Liver (tissue), 9 donors: Measurements from ENCODE around the gene LILRA2. TPM values are rescaled to one million over a fixed set of nuclear protein-coding genes. Genes with fewer than 3 reads are reported as not detected.

Experiments used
- DNase-seq: peaks from one replicate; pipeline ENCODE4 v3.0.0-alpha.2; 2017; ENCODE audit warnings: low spot score
- H3K27ac ChIP-seq, 2 donors: one replicate each; pipeline ENCODE4 v1.7.0; 2013; ENCODE audit warnings: inconsistent platforms in 2 of 2, low read length in 2 of 2, control low read depth in 1 of 2, low read depth in 1 of 2, mild to moderate bottlenecking in 1 of 2
- H3K27me3 ChIP-seq, 4 donors: one replicate each; pipeline versions ENCODE4 v1.6.1 to v1.7.0; 2013; ENCODE audit warnings: low read length in 3 of 4, inconsistent platforms in 1 of 4, mild to moderate bottlenecking in 1 of 4, moderate library complexity in 1 of 4; ENCODE audit not compliant: control insufficient read depth in 4 of 4, insufficient read depth in 4 of 4
- H3K36me3 ChIP-seq, 4 donors: one replicate each; pipeline versions ENCODE4 v1.6.1 to v1.7.0; 2013; ENCODE audit warnings: low read length in 3 of 4, mild to moderate bottlenecking in 3 of 4, low read depth in 1 of 4, moderate library complexity in 1 of 4; ENCODE audit not compliant: control insufficient read depth in 4 of 4, insufficient read depth in 3 of 4
- H3K4me1 ChIP-seq, 4 donors: one replicate each; pipeline versions ENCODE4 v1.6.1 to v1.7.0; 2013; ENCODE audit warnings: low read length in 3 of 4, mild to moderate bottlenecking in 3 of 4, moderate library complexity in 1 of 4; ENCODE audit not compliant: control insufficient read depth in 4 of 4, insufficient read depth in 4 of 4
- H3K4me3 ChIP-seq, 3 donors: one replicate each; pipeline versions ENCODE4 v1.6.1 to v1.7.0; 2013; ENCODE audit warnings: low read length in 3 of 3, control low read depth in 1 of 3, low read depth in 1 of 3, mild to moderate bottlenecking in 1 of 3
- H3K9ac ChIP-seq, 2 donors: one replicate each; pipeline ENCODE4 v1.7.0; 2013; ENCODE audit warnings: low read length in 2 of 2, mild to moderate bottlenecking in 2 of 2, moderate library complexity in 2 of 2, control low read depth in 1 of 2, low read depth in 1 of 2
- H3K9me3 ChIP-seq, 4 donors: one replicate each; pipeline versions ENCODE4 v1.6.1 to v1.7.0; 2013; ENCODE audit warnings: low read length in 3 of 4; ENCODE audit not compliant: control insufficient read depth in 4 of 4
- EGR1 ChIP-seq, 2 donors: IDR thresholded peaks; 2 replicates each; pipeline ENCODE4 v1.6.1; 2016 to 2018; ENCODE audit warnings: antibody characterized with exemption in 2 of 2, low read depth in 2 of 2
- FOXA1 ChIP-seq: IDR thresholded peaks from 2 replicates; pipeline ENCODE4 v1.6.1; 2016; ENCODE audit warnings: antibody characterized with exemption
- GABPA ChIP-seq, 2 donors: IDR thresholded peaks in 1 of 2; conservative IDR thresholded peaks in 1 of 2; 2 replicates each; pipeline ENCODE4 v1.6.1; 2016; ENCODE audit warnings: antibody characterized with exemption in 2 of 2, mild to moderate bottlenecking in 1 of 2, moderate library complexity in 1 of 2
- HNF4A ChIP-seq, 2 donors: conservative IDR thresholded peaks; 2 replicates each; pipeline ENCODE4 v1.6.1; 2016; ENCODE audit warnings: antibody characterized with exemption in 2 of 2, mild to moderate bottlenecking in 2 of 2
- JUND ChIP-seq, 2 donors: IDR thresholded peaks; 2 replicates each; pipeline ENCODE4 v1.6.1; 2016; ENCODE audit warnings: antibody characterized with exemption in 2 of 2
- NR2F2 ChIP-seq: IDR thresholded peaks from 2 replicates; pipeline ENCODE4 v1.6.1; 2016; ENCODE audit warnings: antibody characterized with exemption
- RAD21 ChIP-seq, 2 donors: IDR thresholded peaks; 2 replicates each; pipeline ENCODE4 v1.6.1; 2016; ENCODE audit warnings: antibody characterized with exemption in 2 of 2, mild to moderate bottlenecking in 2 of 2
- RXRA ChIP-seq, 2 donors: IDR thresholded peaks; 2 replicates each; pipeline ENCODE4 v1.6.1; 2017 to 2018; ENCODE audit warnings: antibody characterized with exemption in 2 of 2, mild to moderate bottlenecking in 1 of 2
- SP1 ChIP-seq: IDR thresholded peaks from 2 replicates; pipeline ENCODE4 v1.6.1; 2018; ENCODE audit warnings: antibody characterized with exemption, mild to moderate bottlenecking
- YY1 ChIP-seq: IDR thresholded peaks from 2 replicates; pipeline ENCODE4 v1.6.1; 2016; ENCODE audit warnings: antibody characterized with exemption, mild to moderate bottlenecking
- WGBS: extraction: QIAGEN DNeasy Blood & Tissue Kit; methylation state at CpG from one replicate; pipeline ENCODE4 v1.1.7; 2013; 5-methylcytosine and 5-hydroxymethylcytosine counted together
- polyA plus RNA-seq, 2 donors: library from polyadenylated mRNA; stranded (reverse) in 1 of 2; unstranded in 1 of 2; fragments of 200-250 nt in 1 of 2; fragments of >200 nt in 1 of 2; fragmentation: Nextera tagmentation in 1 of 2; extraction: Ambion mirVana in 1 of 2; gene quantifications; one replicate each; pipeline versions ENCODE4 v1.2.1 to v1.2.3, GENCODE V29; 2013 to 2015
- total RNA-seq, 2 donors: library from RNA; depleted of rRNA; stranded (reverse); fragments of >200 nt; gene quantifications; one replicate each; pipeline ENCODE4 v1.2.3, GENCODE V29; 2014
- TF ChIP-seq, protein P1 (sequence below): IDR thresholded peaks from 2 replicates; pipeline ENCODE4 v1.6.1; 2016; ENCODE audit warnings: antibody characterized with exemption, mild to moderate bottlenecking
- TF ChIP-seq, protein P2 (sequence below): IDR thresholded peaks from 2 replicates; pipeline ENCODE4 v1.6.1; 2016; ENCODE audit warnings: antibody characterized with exemption
- TF ChIP-seq, protein P3 (sequence below): IDR thresholded peaks from 2 replicates; pipeline ENCODE4 v1.6.1; 2016; ENCODE audit warnings: antibody characterized with exemption
- TF ChIP-seq, protein P4 (sequence below): fragments of 150-350 bp; IDR thresholded peaks from 2 replicates; pipeline ENCODE4 v1.5.1; 2017; ENCODE audit warnings: improper control_type of control experiment, low read depth, low read length; ENCODE audit not compliant: missing input control
- TF ChIP-seq, protein P5 (sequence below): IDR thresholded peaks from 2 replicates; pipeline ENCODE4 v1.6.1; 2016; ENCODE audit warnings: antibody characterized with exemption
- donor health status: healthy.
- donor health status: healthy.
- donor health status: healthy.
- donor health status: healthy.
- donor health status: healthy.

Gene LILRA2
- total and polyA plus RNA-seq, 4 donors: 1.3 to 8.2 (median 4.1) TPM

DNA sequence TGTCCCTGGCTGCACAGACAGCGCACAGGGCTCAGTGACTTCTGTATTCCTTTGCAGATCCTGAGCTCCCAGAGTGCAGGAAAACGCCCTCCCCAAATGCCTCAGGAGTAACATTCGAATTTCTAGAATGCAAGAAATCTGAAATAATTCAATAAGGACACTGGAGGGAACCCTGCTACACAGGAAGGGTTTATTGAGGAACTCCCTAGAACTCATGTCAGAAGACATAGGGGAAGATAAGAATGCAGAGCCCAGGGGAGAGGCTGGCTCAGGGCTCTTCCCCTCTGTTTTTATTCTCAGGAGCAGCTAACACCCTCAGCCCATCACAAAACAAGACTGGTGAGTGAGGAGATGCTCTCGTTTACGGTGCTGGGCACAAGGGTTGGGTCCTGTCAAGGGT is 26.6 kb downstream of the LILRA2 start:
- Histone ChIP-seq H3K4me1 (no peaks in the 10 kb centered on the region), H3K36me3 (no peaks in the 10 kb centered on the region), H3K9ac (no peak overlapping the region), H3K4me3 (no peak overlapping the region), H3K27me3 (peaks cover 0 to 5% (median 0%) of the 10 kb centered on the region in 4 donors), H3K27ac (no peak overlapping the region), H3K9me3 (no peaks in the 10 kb centered on the region)
- 58% methylated on average over 5 of the region's 5 CpGs for WGBS
- TF ChIP-seq EGR1 (IDR thresholded peaks at IDR 0.05; ENCODE audit: low read depth in 2 of 2) (no peak), HNF4A (conservative IDR thresholded peaks at IDR 0.05) (no peak), FOXA1 (no peak), JUND (IDR thresholded peaks at IDR 0.05) (no peak), RAD21 (IDR thresholded peaks at IDR 0.05) (no peak), RXRA (IDR thresholded peaks at IDR 0.05) (no peak), SP1 (no peak), NR2F2 (no peak)
- TF ChIP-seq, protein P1, sequence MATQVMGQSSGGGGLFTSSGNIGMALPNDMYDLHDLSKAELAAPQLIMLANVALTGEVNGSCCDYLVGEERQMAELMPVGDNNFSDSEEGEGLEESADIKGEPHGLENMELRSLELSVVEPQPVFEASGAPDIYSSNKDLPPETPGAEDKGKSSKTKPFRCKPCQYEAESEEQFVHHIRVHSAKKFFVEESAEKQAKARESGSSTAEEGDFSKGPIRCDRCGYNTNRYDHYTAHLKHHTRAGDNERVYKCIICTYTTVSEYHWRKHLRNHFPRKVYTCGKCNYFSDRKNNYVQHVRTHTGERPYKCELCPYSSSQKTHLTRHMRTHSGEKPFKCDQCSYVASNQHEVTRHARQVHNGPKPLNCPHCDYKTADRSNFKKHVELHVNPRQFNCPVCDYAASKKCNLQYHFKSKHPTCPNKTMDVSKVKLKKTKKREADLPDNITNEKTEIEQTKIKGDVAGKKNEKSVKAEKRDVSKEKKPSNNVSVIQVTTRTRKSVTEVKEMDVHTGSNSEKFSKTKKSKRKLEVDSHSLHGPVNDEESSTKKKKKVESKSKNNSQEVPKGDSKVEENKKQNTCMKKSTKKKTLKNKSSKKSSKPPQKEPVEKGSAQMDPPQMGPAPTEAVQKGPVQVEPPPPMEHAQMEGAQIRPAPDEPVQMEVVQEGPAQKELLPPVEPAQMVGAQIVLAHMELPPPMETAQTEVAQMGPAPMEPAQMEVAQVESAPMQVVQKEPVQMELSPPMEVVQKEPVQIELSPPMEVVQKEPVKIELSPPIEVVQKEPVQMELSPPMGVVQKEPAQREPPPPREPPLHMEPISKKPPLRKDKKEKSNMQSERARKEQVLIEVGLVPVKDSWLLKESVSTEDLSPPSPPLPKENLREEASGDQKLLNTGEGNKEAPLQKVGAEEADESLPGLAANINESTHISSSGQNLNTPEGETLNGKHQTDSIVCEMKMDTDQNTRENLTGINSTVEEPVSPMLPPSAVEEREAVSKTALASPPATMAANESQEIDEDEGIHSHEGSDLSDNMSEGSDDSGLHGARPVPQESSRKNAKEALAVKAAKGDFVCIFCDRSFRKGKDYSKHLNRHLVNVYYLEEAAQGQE: no peak
- TF ChIP-seq, protein P2, sequence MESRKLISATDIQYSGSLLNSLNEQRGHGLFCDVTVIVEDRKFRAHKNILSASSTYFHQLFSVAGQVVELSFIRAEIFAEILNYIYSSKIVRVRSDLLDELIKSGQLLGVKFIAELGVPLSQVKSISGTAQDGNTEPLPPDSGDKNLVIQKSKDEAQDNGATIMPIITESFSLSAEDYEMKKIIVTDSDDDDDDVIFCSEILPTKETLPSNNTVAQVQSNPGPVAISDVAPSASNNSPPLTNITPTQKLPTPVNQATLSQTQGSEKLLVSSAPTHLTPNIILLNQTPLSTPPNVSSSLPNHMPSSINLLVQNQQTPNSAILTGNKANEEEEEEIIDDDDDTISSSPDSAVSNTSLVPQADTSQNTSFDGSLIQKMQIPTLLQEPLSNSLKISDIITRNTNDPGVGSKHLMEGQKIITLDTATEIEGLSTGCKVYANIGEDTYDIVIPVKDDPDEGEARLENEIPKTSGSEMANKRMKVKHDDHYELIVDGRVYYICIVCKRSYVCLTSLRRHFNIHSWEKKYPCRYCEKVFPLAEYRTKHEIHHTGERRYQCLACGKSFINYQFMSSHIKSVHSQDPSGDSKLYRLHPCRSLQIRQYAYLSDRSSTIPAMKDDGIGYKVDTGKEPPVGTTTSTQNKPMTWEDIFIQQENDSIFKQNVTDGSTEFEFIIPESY: no peak
- TF ChIP-seq, protein P3, sequence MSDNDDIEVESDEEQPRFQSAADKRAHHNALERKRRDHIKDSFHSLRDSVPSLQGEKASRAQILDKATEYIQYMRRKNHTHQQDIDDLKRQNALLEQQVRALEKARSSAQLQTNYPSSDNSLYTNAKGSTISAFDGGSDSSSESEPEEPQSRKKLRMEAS: no peak
- no peak for DNase-seq

DNA sequence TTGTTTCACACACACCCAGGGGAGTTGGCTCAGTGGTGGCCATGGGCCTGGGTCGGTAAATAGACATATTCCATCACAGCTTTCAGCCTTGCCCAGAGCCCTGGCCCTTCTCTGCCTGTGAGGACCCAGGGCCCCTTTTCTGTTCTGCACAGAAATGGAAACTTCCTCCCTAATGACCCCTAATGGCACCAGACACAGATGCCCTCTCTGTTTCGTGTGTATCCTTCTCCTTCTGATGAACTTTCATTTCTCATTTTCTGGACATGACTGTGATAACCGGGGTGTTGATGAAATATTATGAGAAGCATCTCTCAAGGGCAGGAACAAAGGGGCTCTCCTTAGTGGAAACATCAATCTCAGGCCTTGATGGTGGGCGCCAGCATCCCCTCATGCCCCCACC is 32.6 kb downstream of the LILRA2 start:
- Histone ChIP-seq H3K27ac (no peak overlapping the region), H3K9me3 (peaks cover 0 to 2% (median 0%) of the 10 kb centered on the region in 4 donors), H3K4me1 (no peaks in the 10 kb centered on the region), H3K36me3 (no peaks in the 10 kb centered on the region), H3K27me3 (no peaks in the 10 kb centered on the region), H3K4me3 (no peak overlapping the region), H3K9ac (no peak overlapping the region)
- WGBS: 48% methylated on average over 4 of the region's 4 CpGs
- DNase-seq: no peak
- TF ChIP-seq RAD21 (IDR thresholded peaks at IDR 0.05) (no peak), HNF4A (conservative IDR thresholded peaks at IDR 0.05) (no peak), JUND (IDR thresholded peaks at IDR 0.05) (no peak), EGR1 (IDR thresholded peaks at IDR 0.05; ENCODE audit: low read depth in 2 of 2) (no peak), YY1 (no peak), GABPA (IDR thresholded peaks at IDR 0.05 in 1 of 2, conservative IDR thresholded peaks at IDR 0.05 in 1 of 2) (no peak)
- TF ChIP-seq, protein P1: no peak
- TF ChIP-seq, protein P4, sequence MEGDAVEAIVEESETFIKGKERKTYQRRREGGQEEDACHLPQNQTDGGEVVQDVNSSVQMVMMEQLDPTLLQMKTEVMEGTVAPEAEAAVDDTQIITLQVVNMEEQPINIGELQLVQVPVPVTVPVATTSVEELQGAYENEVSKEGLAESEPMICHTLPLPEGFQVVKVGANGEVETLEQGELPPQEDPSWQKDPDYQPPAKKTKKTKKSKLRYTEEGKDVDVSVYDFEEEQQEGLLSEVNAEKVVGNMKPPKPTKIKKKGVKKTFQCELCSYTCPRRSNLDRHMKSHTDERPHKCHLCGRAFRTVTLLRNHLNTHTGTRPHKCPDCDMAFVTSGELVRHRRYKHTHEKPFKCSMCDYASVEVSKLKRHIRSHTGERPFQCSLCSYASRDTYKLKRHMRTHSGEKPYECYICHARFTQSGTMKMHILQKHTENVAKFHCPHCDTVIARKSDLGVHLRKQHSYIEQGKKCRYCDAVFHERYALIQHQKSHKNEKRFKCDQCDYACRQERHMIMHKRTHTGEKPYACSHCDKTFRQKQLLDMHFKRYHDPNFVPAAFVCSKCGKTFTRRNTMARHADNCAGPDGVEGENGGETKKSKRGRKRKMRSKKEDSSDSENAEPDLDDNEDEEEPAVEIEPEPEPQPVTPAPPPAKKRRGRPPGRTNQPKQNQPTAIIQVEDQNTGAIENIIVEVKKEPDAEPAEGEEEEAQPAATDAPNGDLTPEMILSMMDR: no peak
- TF ChIP-seq, protein P5, sequence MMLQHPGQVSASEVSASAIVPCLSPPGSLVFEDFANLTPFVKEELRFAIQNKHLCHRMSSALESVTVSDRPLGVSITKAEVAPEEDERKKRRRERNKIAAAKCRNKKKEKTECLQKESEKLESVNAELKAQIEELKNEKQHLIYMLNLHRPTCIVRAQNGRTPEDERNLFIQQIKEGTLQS: no peak
